Endothelial cell of umbilical vein (primary cell): Measurements from ENCODE around the gene PHF23. TPM values are rescaled to one million over a fixed set of nuclear protein-coding genes. Genes with fewer than 3 reads are reported as not detected.

Source experiments
- BruUV-seq: library from RNA; stranded (reverse); fragments of 400-500 nt; replicated peaks from 2 replicates; lab custom pipeline; 2021; lab: Mats Ljungman, UMichigan
- CTCF ChIA-PET: fragments of 300-600, 350-600 bp; sonication (Branson Sonifier 250); formaldehyde crosslinking; loops from one replicate; lab custom pipeline; 2021; ENCODE audit warnings: antibody characterized with exemption, inconsistent platforms; lab: Charles Lee
- POLR2A ChIA-PET: fragments of 300-600, 350-600 bp; sonication (Branson Sonifier 250); formaldehyde crosslinking; loops from one replicate; lab custom pipeline; 2021; ENCODE audit warnings: antibody characterized with exemption, inconsistent platforms; lab: Charles Lee
- DNase-seq: peaks from one replicate; pipeline ENCODE4 v3.0.0-alpha.2; 2011; ENCODE audit warnings: low read depth, low spot score
- FAIRE-seq: peaks from 2 replicates; lab custom pipeline; 2011; peaks lifted over from hg19 to GRCh38; lab: Jason Lieb, UNC
- H2AFZ ChIP-seq: 2 replicates; pipeline ENCODE4 v1.6.0; 2012; ENCODE audit warnings: low read depth, low read length, control low read depth, inconsistent platforms
- H3K27ac ChIP-seq: 2 replicates; pipeline ENCODE4 v1.5.1; 2011; ENCODE audit warnings: low read depth, mild to moderate bottlenecking, control low read depth, low read length, moderate library complexity; ENCODE audit not compliant: insufficient read depth
- H3K27me3 ChIP-seq, 2 experiments: 2 replicates each; pipeline versions ENCODE4 v1.6.0 to v1.6.1; 2011; ENCODE audit warnings: low read length in 2 of 2, mixed read lengths in 1 of 2; ENCODE audit not compliant: control insufficient read depth in 2 of 2, insufficient read depth in 2 of 2
- H3K36me3 ChIP-seq, 2 experiments: 2 replicates in 1 of 2; 3 replicates in 1 of 2; pipeline ENCODE4 v1.5.1; 2011; ENCODE audit warnings: low read length in 2 of 2, mild to moderate bottlenecking in 1 of 2, moderate library complexity in 1 of 2; ENCODE audit not compliant: control insufficient read depth in 2 of 2, insufficient read depth in 2 of 2; ENCODE audit errors: extremely low read depth in 1 of 2
- H3K4me1 ChIP-seq: 3 replicates; pipeline ENCODE4 v1.5.1; 2011; ENCODE audit warnings: mild to moderate bottlenecking, low read length; ENCODE audit not compliant: control insufficient read depth, insufficient read depth; ENCODE audit errors: extremely low read depth
- H3K4me2 ChIP-seq: 2 replicates; pipeline ENCODE4 v1.6.1; 2011; ENCODE audit warnings: low read length, control low read depth, mixed read lengths; ENCODE audit not compliant: insufficient read depth
- H3K4me3 ChIP-seq, 3 experiments: fragments of 200-600 bp in 1 of 3; sonication (generic), shearing (Covaris generic) in 1 of 3; replicated peaks in 1 of 3; 2 replicates each; pipeline ENCODE4 v1.5.1; 2011 to 2016; ENCODE audit warnings: control low read depth in 3 of 3, low read length in 3 of 3, mild to moderate bottlenecking in 2 of 3, inconsistent platforms in 1 of 3, low read depth in 1 of 3, moderate library complexity in 1 of 3; ENCODE audit not compliant: insufficient read depth in 1 of 3
- H3K79me2 ChIP-seq: 2 replicates; pipeline ENCODE4 v1.6.0; 2012; ENCODE audit warnings: low read length, inconsistent platforms; ENCODE audit not compliant: control insufficient read depth, insufficient read depth
- H3K9ac ChIP-seq: replicated peaks from 2 replicates; pipeline ENCODE3; 2011; ENCODE audit warnings: low read length, control low read depth; ENCODE audit not compliant: insufficient read depth; ENCODE audit errors: extremely low read depth
- H3K9me1 ChIP-seq: replicated peaks from 3 replicates; pipeline ENCODE4 v1.6.0; 2011; ENCODE audit warnings: mild to moderate bottlenecking, low read length; ENCODE audit not compliant: control insufficient read depth, insufficient read depth; ENCODE audit errors: extremely low read depth
- H3K9me3 ChIP-seq: replicated peaks from 2 replicates; pipeline ENCODE4 v1.5.1; 2012; ENCODE audit warnings: low read length, inconsistent platforms; ENCODE audit not compliant: control insufficient read depth, insufficient read depth
- H4K20me1 ChIP-seq: replicated peaks from 2 replicates; pipeline ENCODE3; 2011; ENCODE audit warnings: mild to moderate bottlenecking, low read length; ENCODE audit not compliant: control insufficient read depth, insufficient read depth; ENCODE audit errors: extremely low read depth
- CTCF ChIP-seq, 2 donors: IDR thresholded peaks; 1 replicate in 1 of 2; 2 replicates in 1 of 2; pipeline ENCODE4 v1.5.1; 2011; ENCODE audit warnings: low read length in 2 of 2, mild to moderate bottlenecking in 2 of 2, moderate library complexity in 2 of 2, control low read depth in 1 of 2, inconsistent platforms in 1 of 2, low read depth in 1 of 2; ENCODE audit not compliant: insufficient read depth in 1 of 2; ENCODE audit errors: extremely low read depth in 1 of 2
- EZH2 ChIP-seq: IDR thresholded peaks from 2 replicates; pipeline ENCODE4 v1.6.1; 2012; ENCODE audit warnings: borderline replicate concordance, low read depth, mild to moderate bottlenecking, moderate library complexity, low read length, inconsistent platforms; ENCODE audit not compliant: severe bottlenecking
- FOS ChIP-seq: IDR thresholded peaks from 2 replicates; pipeline ENCODE4 v1.6.1; 2011; ENCODE audit warnings: mild to moderate bottlenecking, low read length, moderate library complexity, borderline replicate concordance; ENCODE audit not compliant: insufficient read depth
- GATA2 ChIP-seq: IDR thresholded peaks from 2 replicates; pipeline ENCODE4 v1.7.0; 2011; ENCODE audit warnings: low read depth, mild to moderate bottlenecking, moderate library complexity, mixed read lengths, low read length; ENCODE audit not compliant: insufficient read length, insufficient read depth
- JUN ChIP-seq: IDR thresholded peaks from 2 replicates; pipeline ENCODE4 v1.6.1; 2011; ENCODE audit warnings: borderline replicate concordance, low read depth; ENCODE audit not compliant: insufficient read length, insufficient read depth
- MAX ChIP-seq: IDR thresholded peaks from 2 replicates; pipeline ENCODE4 v1.6.1; 2011; ENCODE audit not compliant: insufficient read depth, insufficient read length
- MYC ChIP-seq: IDR thresholded peaks from one replicate; pipeline ENCODE4 v1.6.1; 2011; ENCODE audit warnings: mild to moderate bottlenecking, low read depth, low read length
- POLR2A ChIP-seq: IDR thresholded peaks from 2 replicates; pipeline ENCODE4 v1.6.1; 2012; ENCODE audit warnings: low read depth, mild to moderate bottlenecking, control low read depth, low read length
- POLR2AphosphoS5 ChIP-seq: IDR thresholded peaks from 2 replicates; pipeline ENCODE4 v1.6.1; 2012; ENCODE audit warnings: low read depth, mild to moderate bottlenecking, control low read depth, low read length, moderate library complexity; ENCODE audit not compliant: insufficient read depth
- dilution Hi-C: fragments of 300-500 bp; cut with MboI; formaldehyde crosslinking; loops from one replicate; pipeline ENCODE4 v1.15.0; 2019; ENCODE audit warnings: low sequenced_read_pairs; ENCODE audit not compliant: extremely low pct_ligation_motif_present
- intact Hi-C: fragments of 100-400 bp; cut with micrococcal nuclease; formaldehyde crosslinking; loops from one replicate; pipeline ENCODE4 v1.10.0; 2022
- polyA plus RNA-seq, 4 experiments: library from polyadenylated mRNA; depleted of rRNA in 3 of 4; stranded (reverse) in 3 of 4; unstranded in 1 of 4; fragments of >200 nt; gene quantifications; 2 replicates each; pipeline versions ENCODE4 v1.2.1 to v1.2.3, GENCODE V29; 2011 to 2012; ENCODE audit warnings: missing spikeins in 1 of 4
- total RNA-seq: library from RNA; stranded (reverse); gene quantifications from 2 replicates; pipeline ENCODE4 v1.2.3, GENCODE V29; 2021

PHF23 gene
- total and polyA plus RNA-seq, 2 donors (not counting 3 experiments of a cell fraction or from before 2014, with no cell fraction given): 35.6 to 54.7 TPM

GRCh38 chr17:7250695-7251627, 11.7 kb upstream of the PHF23 start:
- POLR2A ChIA-PET: no interaction called here
- BruUV-seq: no TSS peak
- DNase-seq: peak; percentile 42

More at GRCh38 chr17:7250695-7251627, 11.7 kb upstream of the PHF23 start:
- Histone ChIP-seq H3K79me2 (peaks cover 65% of the 10 kb centered on the region), H3K9ac (peak overlapping the region; percentile 80), H3K4me1 (peaks cover 23% of the 10 kb centered on the region), H3K4me2 (peak overlapping the region; percentile 75), H3K9me3 (no peaks in the 10 kb centered on the region), H2AFZ (no peak overlapping the region), H4K20me1 (no peaks in the 10 kb centered on the region), H3K27me3 (no peaks in the 10 kb centered on the region), H3K4me3 (peak overlapping the region; percentile 57 to 87 (median 83)), H3K9me1 (no peaks in the 10 kb centered on the region), H3K36me3 (peaks cover 0 to 15% of the 10 kb centered on the region in 2 experiments), H3K27ac (peak overlapping the region; percentile 30)
- intact Hi-C loops (loop anchor here (5.0 kb wide), 1 partner anchor 186 kb away; the partner anchor contains the start of genes FGF11 and TMEM102), dilution Hi-C loops (no loop called here)
- FAIRE-seq: peak; percentile 8
- CTCF ChIA-PET: interaction anchor here (0.6 to 1.2 kb wide), 3 partner anchors 8 to 52 kb away, joined by 3 to 5 read pairs (median 3); no protein-coding TSS in a partner anchor
- no peak for TF ChIP-seq MAX
- TF ChIP-seq CTCF (IDR thresholded peaks at IDR 0.05; ENCODE audit: extremely low read depth in 1 of 2, insufficient read depth in 1 of 2, low read depth in 1 of 2, low read length in 2 of 2): no peak
- no peak for TF ChIP-seq FOS
- no peak for TF ChIP-seq POLR2AphosphoS5
- TF ChIP-seq POLR2A: no peak
- no peak for TF ChIP-seq JUN
- no peak for TF ChIP-seq GATA2
- no peak for TF ChIP-seq MYC
- no peak for TF ChIP-seq EZH2
